ENCODE data around the gene TTC16.
"Not testable (repeated sequence)": the region's sequence is repeated elsewhere in the genome, so short reads cannot be mapped to it uniquely, and the experiment has no call there.

The TTC16 gene

GRCh38 chr9:127746959-127747569 lies 31.2 kb downstream of the TTC16 start:
- no peak for DNase-seq (ENCODE audit: low read depth)

DNA sequence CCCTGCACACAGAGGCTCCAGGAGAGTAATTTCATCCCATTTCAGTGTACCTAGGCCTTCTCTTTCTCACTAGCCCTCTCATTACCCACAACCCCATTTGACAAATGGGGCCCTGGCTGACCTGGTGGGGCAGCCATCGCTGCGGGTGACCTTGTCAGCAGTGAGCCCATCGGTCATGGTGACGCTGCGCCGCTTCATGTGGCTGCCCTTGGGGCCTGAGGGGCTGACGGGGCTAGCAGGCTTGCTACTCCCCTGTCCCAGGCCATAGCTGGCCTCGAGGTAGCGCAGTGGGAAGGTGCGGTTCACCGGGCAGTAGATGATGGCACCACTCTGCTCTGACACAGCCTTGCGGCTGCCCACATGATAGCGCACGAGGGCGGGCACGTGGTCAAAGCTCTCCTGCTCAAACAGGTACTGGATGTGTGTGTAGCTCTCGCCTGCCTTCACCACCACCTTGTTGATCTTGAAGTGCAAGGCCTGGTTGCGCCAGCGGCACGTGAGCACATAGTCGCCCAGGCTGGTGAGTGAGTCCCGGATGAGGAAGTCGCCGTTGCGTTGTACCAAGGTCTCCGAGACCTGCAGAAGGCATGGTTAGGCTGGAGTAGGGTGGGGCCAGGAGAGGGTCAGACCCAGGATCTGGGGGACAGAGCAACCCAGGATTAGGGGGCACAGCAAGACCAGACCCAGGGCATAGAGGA lies 33.4 kb downstream of the TTC16 start:
- DNase-seq (ENCODE audit: low read depth): no peak

DNA sequence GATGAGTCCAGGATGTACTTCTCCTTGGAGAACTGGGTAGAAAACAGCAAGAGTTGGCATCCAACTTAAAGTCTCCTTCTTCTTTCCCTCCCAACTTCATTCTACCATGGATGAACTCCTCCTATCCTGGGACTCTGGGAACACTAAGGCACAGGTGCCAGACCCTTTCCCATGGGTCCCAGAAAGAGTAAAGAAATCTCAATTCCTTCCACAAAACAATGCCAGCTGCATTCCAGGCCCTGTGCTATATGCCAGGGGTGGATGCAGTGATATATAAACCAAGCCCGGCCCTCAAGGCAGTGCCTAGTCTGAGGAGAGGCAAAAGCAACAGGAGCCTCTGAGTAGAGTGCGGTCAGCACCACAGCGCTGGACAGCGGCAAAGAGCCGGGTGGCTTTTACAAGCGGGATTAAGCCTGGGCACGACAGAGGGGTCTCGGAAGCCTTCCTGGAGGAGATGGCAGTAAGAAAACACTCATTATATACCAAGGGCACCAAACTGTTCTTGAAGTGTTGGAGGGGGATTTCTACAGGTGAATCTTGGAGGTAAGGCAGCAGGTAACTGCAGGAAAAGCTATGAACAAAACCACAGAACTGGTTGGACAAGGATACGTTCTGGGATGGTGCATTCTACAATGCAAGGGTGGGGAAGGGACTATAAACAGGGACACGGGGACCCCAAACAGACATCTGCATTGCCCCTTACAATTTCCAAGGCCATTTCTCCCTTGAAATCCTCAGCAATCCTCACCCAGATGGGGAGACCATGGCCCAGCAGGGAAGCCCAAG lies 35.6 kb downstream of the TTC16 start:
- DNase-seq (ENCODE audit: low read depth): no peak

- no peak for DNase-seq (ENCODE audit: low read depth)
These were observed 37.3 kb downstream of the TTC16 start for GRCh38 chr9:127753148-127753547.

- no peak for DNase-seq (ENCODE audit: low read depth)
These were observed 37.7 kb downstream of the TTC16 start for GRCh38 chr9:127753622-127754021.

DNA sequence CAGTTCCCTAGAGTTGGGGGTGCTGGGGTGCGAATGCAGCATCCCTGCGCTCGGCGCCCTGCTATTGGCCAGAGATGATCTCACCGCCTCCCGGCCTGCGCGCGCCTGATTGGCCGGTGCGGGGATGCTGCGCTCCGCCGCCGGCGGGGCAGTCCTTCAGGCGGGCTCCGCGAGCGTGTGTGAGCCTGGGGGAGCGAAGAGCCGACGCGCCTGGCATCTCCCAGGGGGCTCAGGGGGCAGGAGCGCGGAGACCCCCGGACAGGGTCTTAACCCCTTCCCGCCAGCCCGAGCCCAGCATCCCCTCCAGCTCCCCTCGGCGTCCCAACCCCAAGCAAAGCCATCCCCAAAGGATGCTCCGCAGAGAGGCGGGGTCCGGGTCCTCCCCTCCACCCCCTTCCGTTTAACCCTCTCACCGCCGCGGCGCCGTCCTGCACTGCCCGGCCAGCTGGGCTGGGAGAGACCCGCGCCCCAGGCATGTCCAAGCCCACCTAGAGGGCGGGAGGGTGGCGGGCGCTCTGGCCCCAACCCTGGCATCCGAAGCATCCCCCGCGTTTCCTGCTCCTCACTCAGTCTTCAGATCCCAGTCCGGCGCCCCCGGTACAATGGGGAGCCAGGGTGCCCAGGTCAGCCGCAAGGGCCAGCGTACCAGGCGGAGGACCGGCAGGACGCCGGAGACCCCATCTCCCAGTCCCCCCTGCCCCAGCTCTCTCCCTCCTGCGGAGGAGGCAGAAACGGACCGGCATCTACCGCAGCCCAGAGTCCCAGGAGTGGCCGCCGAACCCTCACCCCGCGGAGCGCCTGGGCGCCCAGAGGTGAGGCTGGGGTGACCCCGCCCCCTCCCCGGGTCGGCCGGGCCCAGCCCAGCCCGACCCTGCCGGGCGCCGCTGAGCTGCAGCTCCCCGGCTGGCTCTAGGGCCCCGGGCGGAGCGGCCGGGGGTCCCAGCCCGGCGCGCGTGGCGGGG lies 38.5 kb downstream of the TTC16 start:
- no peak for DNase-seq (ENCODE audit: low read depth)

- DNase-seq (ENCODE audit: low read depth): no peak
These were observed 39.5 kb downstream of the TTC16 start for GRCh38 chr9:127755061-127756060.

DNA sequence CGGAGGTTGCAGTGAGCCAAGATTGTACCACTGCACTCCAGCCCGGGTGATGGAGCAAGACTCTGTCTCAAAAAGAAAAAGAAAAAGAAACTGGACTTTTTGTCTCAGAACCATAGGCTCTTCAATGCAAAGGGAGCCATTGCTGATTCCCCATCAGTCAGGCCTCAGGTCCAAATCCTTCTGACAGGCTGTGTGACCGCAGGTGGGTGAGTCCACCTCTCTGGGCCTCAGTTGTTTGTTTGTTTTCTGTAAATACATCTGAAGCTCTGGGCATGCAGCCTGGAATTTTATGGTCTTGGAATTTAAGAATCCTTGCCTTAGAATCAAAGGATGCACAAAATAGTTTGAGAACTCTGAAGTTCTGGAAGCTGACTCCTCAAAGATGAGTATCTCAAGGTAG lies 40.4 kb downstream of the TTC16 start:
- no peak for DNase-seq (ENCODE audit: low read depth)

- DNase-seq (ENCODE audit: low read depth): not testable (repeated sequence)
These were observed 40.9 kb downstream of the TTC16 start for GRCh38 chr9:127756776-127757175.

GRCh38 chr9:127758843-127759242 lies 43.0 kb downstream of the TTC16 start:
- no peak for DNase-seq (ENCODE audit: low read depth)

GRCh38 chr9:127761061-127761460 lies 45.2 kb downstream of the TTC16 start:
- no peak for DNase-seq (ENCODE audit: low read depth)

GRCh38 chr9:127761491-127761956 lies 45.6 kb downstream of the TTC16 start:
- DNase-seq (ENCODE audit: low read depth): no peak

DNA sequence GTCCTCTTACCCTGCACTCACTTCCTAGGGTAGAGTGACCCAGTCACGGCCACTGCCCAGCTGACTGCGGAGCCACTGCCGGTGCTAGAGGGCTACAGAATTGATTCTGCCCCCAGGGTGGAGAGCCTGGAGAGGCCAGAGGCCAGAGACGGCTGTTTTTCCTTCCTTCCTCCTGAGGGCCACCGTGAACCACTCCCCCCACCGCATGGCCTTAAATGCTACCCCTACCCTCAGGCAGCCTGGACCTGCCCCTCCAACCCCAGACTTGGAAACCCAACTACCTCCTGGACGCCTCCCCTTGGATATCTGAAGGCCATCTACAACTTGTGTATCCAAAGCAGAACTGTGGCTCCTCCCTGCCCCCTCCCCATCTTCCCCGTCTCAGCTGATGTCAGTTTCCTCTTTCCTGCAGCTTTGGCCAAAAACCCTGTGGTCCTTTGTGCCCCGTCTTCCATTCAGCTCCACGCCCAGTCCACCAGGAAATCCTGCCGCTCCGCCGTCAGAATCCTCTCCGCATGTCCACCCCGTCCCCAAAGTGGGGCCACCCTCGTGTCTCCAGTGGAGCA lies 46.3 kb downstream of the TTC16 start:
- no peak for DNase-seq (ENCODE audit: low read depth)

DNA sequence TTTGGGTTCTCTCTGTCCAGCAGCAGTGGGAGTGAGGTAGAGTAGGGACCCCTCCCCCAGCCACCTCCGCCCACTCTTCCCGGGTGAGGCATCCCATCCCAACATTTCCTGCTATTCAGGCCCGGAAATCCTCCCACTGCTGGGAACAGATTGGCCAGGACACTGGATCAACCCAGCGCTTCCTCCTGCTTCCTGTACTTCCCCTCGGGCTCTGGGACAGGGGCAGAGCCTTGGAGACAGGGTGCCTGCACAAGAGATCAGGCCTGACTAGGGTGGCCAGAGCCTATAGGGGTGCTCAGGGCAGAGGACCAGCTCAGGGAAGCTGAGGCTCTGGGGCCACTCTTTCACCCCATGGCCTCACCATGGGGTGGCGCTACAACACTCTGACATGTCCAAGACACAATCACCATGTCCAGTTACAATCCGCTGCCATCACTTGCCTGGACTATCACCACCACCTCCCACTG lies 48.1 kb downstream of the TTC16 start:
- no peak for DNase-seq (ENCODE audit: low read depth)

DNA sequence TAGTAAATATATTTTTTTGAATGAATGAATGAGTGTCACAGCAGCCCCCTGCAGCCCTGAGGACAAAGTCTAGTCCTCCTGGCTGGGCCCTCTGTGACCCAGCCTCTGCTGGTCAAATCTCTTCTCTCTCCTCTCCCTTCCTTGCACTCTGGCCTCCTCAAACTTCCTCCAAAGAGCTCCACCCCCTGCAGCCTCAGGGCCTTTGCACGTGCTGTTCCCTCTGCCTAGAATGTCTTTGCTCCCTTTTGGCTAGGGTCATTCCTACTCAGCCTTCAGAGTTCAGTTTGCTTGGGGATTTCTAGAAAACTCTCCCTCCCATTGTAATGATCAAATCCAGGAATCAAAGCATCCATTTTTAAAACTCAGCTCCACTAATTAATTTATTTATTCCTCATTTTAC lies 49.5 kb downstream of the TTC16 start:
- DNase-seq (ENCODE audit: low read depth): no peak

GRCh38 chr9:127767410-127767809 lies 51.5 kb downstream of the TTC16 start:
- no peak for DNase-seq (ENCODE audit: low read depth)

- no peak for DNase-seq (ENCODE audit: low read depth)
These were observed 52.0 kb downstream of the TTC16 start for GRCh38 chr9:127767909-127768331.

- no peak for DNase-seq (ENCODE audit: low read depth)
These were observed 52.8 kb downstream of the TTC16 start for GRCh38 chr9:127768698-127769097.

DNA sequence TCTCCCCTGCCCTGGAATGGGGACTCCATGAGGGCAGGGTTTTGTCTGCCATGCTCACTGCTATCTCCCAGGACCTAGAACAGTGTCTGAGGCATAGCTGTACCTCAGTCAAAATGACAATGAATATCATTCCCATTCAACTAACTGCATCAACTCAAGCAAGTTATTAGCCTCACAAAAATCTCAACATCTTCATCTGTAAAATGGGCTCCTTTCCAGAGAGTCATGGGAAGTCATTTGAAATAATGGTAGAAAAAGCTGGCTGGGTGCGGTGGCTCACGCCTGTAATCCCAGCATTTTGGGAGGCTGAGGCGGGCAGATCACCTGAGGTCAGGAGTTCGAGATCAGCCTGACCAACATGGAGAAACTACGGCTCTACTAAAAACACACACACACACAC lies 53.2 kb downstream of the TTC16 start:
- no peak for DNase-seq (ENCODE audit: low read depth)

GRCh38 chr9:127769929-127770582 lies 54.2 kb downstream of the TTC16 start:
- DNase-seq (ENCODE audit: low read depth): no peak
